Progenitor cell of endocrine pancreas (in vitro differentiated cells): ENCODE data around the gene MAGED4B. TPM values are rescaled to one million over a fixed set of nuclear protein-coding genes. Genes with fewer than 3 reads are reported as not detected.

Experiments used
- DNase-seq: peaks from one replicate; pipeline ENCODE4 v3.0.0; 2021; ENCODE audit warnings: low spot score; ENCODE audit not compliant: unreplicated experiment
- H3K27ac Mint-ChIP-seq: 2 replicates; pipeline ENCODE4 v1.8.0; 2021; ENCODE audit warnings: mild to moderate bottlenecking, moderate library complexity, mixed read lengths
- H3K27me3 Mint-ChIP-seq: 2 replicates; pipeline ENCODE4 v1.8.0; 2021; ENCODE audit warnings: mixed read lengths
- H3K36me3 Mint-ChIP-seq: 2 replicates; pipeline ENCODE4 v1.8.0; 2022; ENCODE audit warnings: mixed read lengths; ENCODE audit not compliant: insufficient read depth
- H3K4me1 Mint-ChIP-seq: 2 replicates; pipeline ENCODE4 v1.8.0; 2021; ENCODE audit warnings: low read depth, mixed read lengths
- H3K4me3 Mint-ChIP-seq: 2 replicates; pipeline ENCODE4 v1.8.0; 2021; ENCODE audit warnings: low read depth, mild to moderate bottlenecking, moderate library complexity, mixed read lengths
- H3K9me3 Mint-ChIP-seq: 2 replicates; pipeline ENCODE4 v1.8.0; 2021; ENCODE audit warnings: low read depth, mixed read lengths
- CTCF ChIP-seq: fragments of 200-600 bp; sonication (generic); IDR thresholded peaks from one replicate; pipeline ENCODE4 v1.5.0; 2021; ENCODE audit warnings: antibody characterized with exemption, mild to moderate bottlenecking; ENCODE audit not compliant: unreplicated experiment
- total RNA-seq: library from RNA; stranded (reverse); gene quantifications from 2 replicates; pipeline ENCODE4 v1.2.1, GENCODE V29; 2021

MAGED4B gene
- total RNA-seq, 1 donor from 2014 or later = 201 TPM

DNA sequence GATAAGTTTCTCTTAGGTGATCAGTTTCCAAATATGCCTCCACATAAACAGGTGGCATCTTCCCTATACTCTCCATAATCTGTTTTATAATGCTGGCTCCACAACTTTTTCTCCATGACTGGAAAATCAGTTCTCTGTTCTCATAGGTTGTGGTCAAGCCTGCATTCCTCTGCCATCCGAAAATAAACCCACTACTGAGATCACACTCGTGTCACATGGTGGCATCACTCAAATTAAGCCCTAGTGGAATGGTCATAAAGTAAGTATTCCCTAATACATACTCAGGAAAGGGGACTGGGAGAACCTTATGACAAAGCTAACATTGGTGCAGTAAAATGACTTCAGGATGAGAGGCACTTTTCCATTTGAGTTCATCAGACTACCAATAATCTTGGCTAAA lies 37.6 kb downstream of the MAGED4B start:
- Mint-ChIP-seq H3K4me3 (no peak overlapping the region), H3K9me3 (peaks cover 35% of the 10 kb centered on the region), H3K27ac (no peak overlapping the region), H3K4me1 (no peaks in the 10 kb centered on the region), H3K36me3 (peaks cover 1% of the 10 kb centered on the region), H3K27me3 (no peaks in the 10 kb centered on the region)
- DNase-seq = no peak
- no peak for TF ChIP-seq CTCF

DNA sequence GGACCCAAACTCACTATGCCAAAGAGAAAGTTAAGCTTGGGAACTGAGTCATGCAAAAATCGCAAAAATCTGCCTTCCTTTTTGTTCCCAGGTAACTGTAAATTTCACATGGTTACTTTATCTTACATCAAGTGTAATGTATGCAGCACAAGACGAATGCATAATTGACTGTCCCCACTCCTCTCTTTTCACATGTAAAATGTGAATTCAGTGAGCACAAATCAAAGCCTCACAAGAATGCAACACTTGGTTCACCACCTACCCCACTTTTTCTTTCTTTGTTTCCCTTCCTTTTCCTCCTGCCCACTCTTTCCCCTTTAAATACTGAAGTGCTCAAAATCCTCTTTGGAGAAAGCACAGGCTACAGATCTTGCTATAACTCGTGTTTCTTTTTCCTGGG lies 53.2 kb downstream of the MAGED4B start:
- no peak for DNase-seq
- no peak overlapping the region for H3K27ac Mint-ChIP-seq
- H3K27me3 Mint-ChIP-seq = no peaks in the 10 kb centered on the region
- no peaks in the 10 kb centered on the region for H3K36me3 Mint-ChIP-seq
- H3K9me3 Mint-ChIP-seq = peaks cover 9% of the 10 kb centered on the region
- no peaks in the 10 kb centered on the region for H3K4me1 Mint-ChIP-seq
- no peak overlapping the region for H3K4me3 Mint-ChIP-seq
- TF ChIP-seq CTCF = no peak

Other genes starting within 250 kb of the MAGED4B start
- gene MAGED1, start 175.6 kb downstream of the MAGED4B start, total RNA-seq = 230 and 232 TPM in 2 replicates
- 127 and 128 TPM in 2 replicates for gene MAGED4, start 115.7 kb upstream of the MAGED4B start, total RNA-seq